B cell (primary cell): Measurements from ENCODE around the gene LSM14A. TPM values are rescaled to one million over a fixed set of nuclear protein-coding genes. Genes with fewer than 3 reads are reported as not detected.
A peak's percentile ranks its signal among the peaks of the same experiment; 100 is the strongest.
"Not testable (repeated sequence)": the region's sequence is repeated elsewhere in the genome, so short reads cannot be mapped to it uniquely, and the experiment has no call there.

Source experiments
- ATAC-seq: fragments of 200-7000 bp; cut with Tn5 transposase; one replicate; pipeline ENCODE4 v1.10.0; 2021; ENCODE audit warnings: low read depth, mild to moderate bottlenecking, moderate number of reproducible peaks, moderate library complexity
- CTCF ChIA-PET: fragments of 350-600 bp; sonication (Branson Sonifier 250); formaldehyde crosslinking; loops from one replicate; lab custom pipeline; 2021; ENCODE audit warnings: antibody characterized with exemption, inconsistent platforms; lab: Charles Lee
- POLR2A ChIA-PET: fragments of 350-600 bp; sonication (Branson Sonifier 250); formaldehyde crosslinking; loops from one replicate; lab custom pipeline; 2021; ENCODE audit warnings: antibody characterized with exemption; lab: Charles Lee
- DNase-seq: peaks from one replicate; pipeline ENCODE4 v3.0.0; 2013
- H2AFZ ChIP-seq: 2 replicates; pipeline ENCODE4 v1.6.1; 2012; ENCODE audit warnings: mild to moderate bottlenecking, low read depth, low read length; ENCODE audit not compliant: insufficient read depth, poor library complexity, severe bottlenecking
- H3K27ac ChIP-seq, 2 donors: 1 replicate in 1 of 2; 2 replicates in 1 of 2; pipeline ENCODE4 v1.5.1; 2012 to 2013; ENCODE audit warnings: low read length in 2 of 2, mild to moderate bottlenecking in 2 of 2, moderate library complexity in 1 of 2
- H3K27me3 ChIP-seq, 4 experiments: fragments of 200-600 bp in 1 of 4; sonication (generic) in 1 of 4; replicated peaks in 1 of 4; 1 replicate in 2 of 4; 2 replicates in 2 of 4; pipeline versions ENCODE4 v1.6.1 to v1.7.0; 2013 to 2016; ENCODE audit warnings: low read length in 3 of 4, mild to moderate bottlenecking in 2 of 4, mixed read lengths in 1 of 4, moderate library complexity in 1 of 4; ENCODE audit not compliant: insufficient read depth in 4 of 4, control insufficient read depth in 3 of 4; ENCODE audit errors: control extremely low read depth in 1 of 4
- H3K36me3 ChIP-seq, 2 experiments: replicated peaks in 1 of 2; 1 replicate in 1 of 2; 2 replicates in 1 of 2; pipeline versions ENCODE4 v1.6.1 to v1.7.1; 2013; ENCODE audit warnings: low read length in 1 of 2; ENCODE audit not compliant: insufficient read depth in 2 of 2, control insufficient read depth in 1 of 2; ENCODE audit errors: control extremely low read depth in 1 of 2, extremely low read depth in 1 of 2
- H3K4me1 ChIP-seq, 2 donors: fragments of 200-600 bp in 1 of 2; sonication (generic) in 1 of 2; 1 replicate in 1 of 2; 2 replicates in 1 of 2; pipeline versions ENCODE4 v1.5.1 to v1.6.1; 2013 to 2017; ENCODE audit warnings: low read length in 2 of 2; ENCODE audit not compliant: control insufficient read depth in 2 of 2, insufficient read depth in 2 of 2
- H3K4me2 ChIP-seq: replicated peaks from 2 replicates; pipeline ENCODE3; 2012; ENCODE audit warnings: mild to moderate bottlenecking, low read depth, low read length; ENCODE audit not compliant: poor library complexity, severe bottlenecking
- H3K4me3 ChIP-seq, 5 experiments: fragments of 200-600 bp in 1 of 5; sonication (generic) in 1 of 5; 1 replicate in 3 of 5; 2 replicates in 2 of 5; pipeline versions ENCODE4 v1.5.1 to v1.7.0; 2011 to 2016; ENCODE audit warnings: low read length in 4 of 5, mild to moderate bottlenecking in 4 of 5, low read depth in 2 of 5, control low read depth in 1 of 5, moderate library complexity in 1 of 5; ENCODE audit not compliant: insufficient read depth in 1 of 5; ENCODE audit errors: control extremely low read depth in 1 of 5, extremely low read depth in 1 of 5
- H3K79me2 ChIP-seq: fragments of 200-600 bp; sonication (generic); one replicate; pipeline ENCODE4 v1.6.0; 2016; ENCODE audit warnings: low read length; ENCODE audit not compliant: control insufficient read depth, insufficient read depth
- H3K9ac ChIP-seq: fragments of 200-600 bp; sonication (generic); 2 replicates; pipeline ENCODE4 v1.6.1; 2017; ENCODE audit warnings: mild to moderate bottlenecking, low read length, moderate library complexity
- H3K9me3 ChIP-seq, 3 donors: one replicate each; pipeline versions ENCODE4 v1.6.1 to v1.7.1; 2013; ENCODE audit warnings: low read length in 2 of 3; ENCODE audit not compliant: control insufficient read depth in 2 of 3, insufficient read depth in 1 of 3; ENCODE audit errors: control extremely low read depth in 1 of 3
- H4K20me1 ChIP-seq: 2 replicates; pipeline ENCODE4 v1.6.0; 2012; ENCODE audit warnings: mild to moderate bottlenecking, low read length; ENCODE audit not compliant: insufficient read depth, control insufficient read depth, poor library complexity, severe bottlenecking
- H3K27ac Mint-ChIP-seq: one replicate; pipeline ENCODE4 v1.8.0; 2021; ENCODE audit warnings: mixed read lengths
- H3K27me3 Mint-ChIP-seq: one replicate; pipeline ENCODE4 v1.8.0; 2021; ENCODE audit warnings: mixed read lengths
- H3K4me1 Mint-ChIP-seq: one replicate; pipeline ENCODE4 v1.8.0; 2021; ENCODE audit warnings: mixed read lengths
- H3K4me3 Mint-ChIP-seq: one replicate; pipeline ENCODE4 v1.8.0; 2021; ENCODE audit warnings: mixed read lengths
- H3K9me3 Mint-ChIP-seq: one replicate; pipeline ENCODE4 v1.8.0; 2022; ENCODE audit warnings: mixed read lengths; ENCODE audit not compliant: insufficient read depth
- EZH2 ChIP-seq: IDR thresholded peaks from 2 replicates; pipeline ENCODE4 v1.6.1; 2012; ENCODE audit warnings: borderline replicate concordance, low read depth, mild to moderate bottlenecking, moderate library complexity, low read length; ENCODE audit not compliant: insufficient read depth, poor library complexity, severe bottlenecking
- WGBS: methylation state at CpG from one replicate; pipeline ENCODE4 v1.1.5; 2013; ENCODE audit warnings: missing lambda C conversion rate; ENCODE audit not compliant: insufficient coverage; 5-methylcytosine and 5-hydroxymethylcytosine counted together
- intact Hi-C: fragments of 100-400 bp; cut with micrococcal nuclease; formaldehyde crosslinking; loops from one replicate; pipeline ENCODE4 v1.10.0; 2022
- polyA plus RNA-seq: library from polyadenylated mRNA; depleted of rRNA; stranded (reverse); fragments of >200 nt; gene quantifications from 2 replicates; pipeline ENCODE4 v1.2.3, GENCODE V29; 2012
- total RNA-seq, 2 donors: library from RNA; stranded (reverse); fragments of 120-200 nt in 1 of 2; gene quantifications; 1 replicate in 1 of 2; 2 replicates in 1 of 2; pipeline versions ENCODE4 v1.2.3 to v1.2.4, GENCODE V29; 2013 to 2022
- TF ChIP-seq, protein P1 (sequence below): fragments of 200-600 bp; IDR thresholded peaks from one replicate; pipeline ENCODE4 v1.8.0; 2022; ENCODE audit warnings: antibody characterized with exemption, mild to moderate bottlenecking

Gene LSM14A
- total and polyA plus RNA-seq, 2 donors (not counting 1 experiment from before 2014, with no cell fraction given): 90.7 to 163 TPM

DNA sequence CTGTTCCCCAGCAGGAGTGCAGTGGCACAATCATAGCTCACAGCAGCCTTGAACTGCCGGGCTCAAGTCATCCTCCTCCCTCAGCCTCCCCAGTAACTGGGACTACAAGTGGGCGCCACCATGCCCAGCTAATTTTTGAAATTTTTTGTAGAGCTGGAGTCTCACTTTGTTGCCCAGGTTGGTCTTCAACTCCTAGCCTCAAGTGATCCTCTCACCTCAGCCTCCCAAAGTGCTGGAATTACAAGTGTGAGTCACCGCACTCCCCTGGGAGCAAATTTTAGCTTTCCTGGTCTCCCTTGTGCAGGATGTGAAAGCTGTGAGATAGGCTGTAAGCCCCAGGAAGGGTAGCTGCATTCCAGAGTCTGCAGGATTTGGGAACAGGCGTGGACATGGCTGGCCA lies 76.6 kb downstream of the LSM14A start:
- Histone ChIP-seq H2AFZ (no peak overlapping the region), H3K4me1 (peaks cover 5 to 8% of the 10 kb centered on the region in 2 donors), H3K9ac (no peak overlapping the region), H3K36me3 (no peaks in the 10 kb centered on the region), H3K4me2 (no peak overlapping the region), H3K4me3 (no peak overlapping the region), H4K20me1 (no peaks in the 10 kb centered on the region), H3K9me3 (no peaks in the 10 kb centered on the region), H3K79me2 (peaks cover 5% of the 10 kb centered on the region), H3K27ac (no peak overlapping the region), H3K27me3 (no peaks in the 10 kb centered on the region)
- TF ChIP-seq, protein P1, sequence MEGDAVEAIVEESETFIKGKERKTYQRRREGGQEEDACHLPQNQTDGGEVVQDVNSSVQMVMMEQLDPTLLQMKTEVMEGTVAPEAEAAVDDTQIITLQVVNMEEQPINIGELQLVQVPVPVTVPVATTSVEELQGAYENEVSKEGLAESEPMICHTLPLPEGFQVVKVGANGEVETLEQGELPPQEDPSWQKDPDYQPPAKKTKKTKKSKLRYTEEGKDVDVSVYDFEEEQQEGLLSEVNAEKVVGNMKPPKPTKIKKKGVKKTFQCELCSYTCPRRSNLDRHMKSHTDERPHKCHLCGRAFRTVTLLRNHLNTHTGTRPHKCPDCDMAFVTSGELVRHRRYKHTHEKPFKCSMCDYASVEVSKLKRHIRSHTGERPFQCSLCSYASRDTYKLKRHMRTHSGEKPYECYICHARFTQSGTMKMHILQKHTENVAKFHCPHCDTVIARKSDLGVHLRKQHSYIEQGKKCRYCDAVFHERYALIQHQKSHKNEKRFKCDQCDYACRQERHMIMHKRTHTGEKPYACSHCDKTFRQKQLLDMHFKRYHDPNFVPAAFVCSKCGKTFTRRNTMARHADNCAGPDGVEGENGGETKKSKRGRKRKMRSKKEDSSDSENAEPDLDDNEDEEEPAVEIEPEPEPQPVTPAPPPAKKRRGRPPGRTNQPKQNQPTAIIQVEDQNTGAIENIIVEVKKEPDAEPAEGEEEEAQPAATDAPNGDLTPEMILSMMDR: no peak
- no peak for TF ChIP-seq EZH2
- H3K27me3 Mint-ChIP-seq: no peaks in the 10 kb centered on the region
- no peak overlapping the region for H3K4me3 Mint-ChIP-seq
- H3K27ac Mint-ChIP-seq: no peak overlapping the region
- H3K9me3 Mint-ChIP-seq: no peaks in the 10 kb centered on the region
- ChIA-PET CTCF (interaction anchor here (0.5 to 1.3 kb wide), 3 partner anchors 43 to 77 kb away, joined by 3 read pairs; no protein-coding TSS in a partner anchor), POLR2A (no interaction called here)
- intact Hi-C loops: no loop called here
- DNase-seq (no peak), ATAC-seq (no peak)
- 70% methylated on average over 3 of the region's 4 CpGs for WGBS
- H3K4me1 Mint-ChIP-seq: peaks cover 7% of the 10 kb centered on the region

DNA sequence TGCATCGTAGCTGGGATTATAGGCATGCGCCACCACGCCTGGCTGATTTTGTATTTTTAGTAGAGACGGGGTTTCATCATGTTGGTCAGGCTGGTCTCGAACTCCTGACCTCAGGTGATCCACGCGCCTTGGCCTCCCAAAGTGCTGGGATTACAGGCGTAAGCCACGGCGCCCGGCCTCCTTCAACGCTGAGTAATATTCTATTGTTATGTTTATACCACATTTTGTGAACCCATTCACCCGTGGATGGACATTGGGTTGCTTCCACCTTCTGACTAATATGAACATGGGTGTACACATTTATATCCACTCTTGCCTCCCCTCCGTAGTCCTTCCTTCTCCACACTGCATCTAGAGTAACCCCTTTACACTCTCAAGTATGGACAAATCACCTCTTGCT lies 80.9 kb downstream of the LSM14A start:
- Mint-ChIP-seq H3K4me3 (peak overlapping the region; percentile 95), H3K27ac (peak overlapping the region; percentile 97), H3K4me1 (peaks cover 27% of the 10 kb centered on the region)
- POLR2A ChIA-PET: interaction anchor here (0.7 kb wide), 1 partner anchor 17 kb away, joined by 5 read pairs; no protein-coding TSS in a partner anchor
- Histone ChIP-seq H3K9ac (peak overlapping the region; percentile 87), H3K4me2 (peak overlapping the region; percentile 84), H3K4me3 (peak overlapping the region in 1 of 5 experiments; percentile 86), H2AFZ (peak overlapping the region; percentile 86), H3K4me1 (peaks cover 13 to 22% of the 10 kb centered on the region in 2 donors), H3K79me2 (peaks cover 44% of the 10 kb centered on the region)
- H3K36me3 ChIP-seq, DNase-seq, ATAC-seq, CTCF ChIA-PET, H4K20me1 ChIP-seq, H3K27me3 ChIP-seq, H3K9me3 Mint-ChIP-seq, H3K9me3 ChIP-seq, H3K27ac ChIP-seq, H3K27me3 Mint-ChIP-seq: not testable (repeated sequence)
- WGBS: 89% methylated on average over 5 of the region's 14 CpGs
- intact Hi-C loops: loop anchor here (5.0 to 10.0 kb wide), 2 partner anchors 78 to 84 kb away; partner anchors contain the start of gene LSM14A

DNA sequence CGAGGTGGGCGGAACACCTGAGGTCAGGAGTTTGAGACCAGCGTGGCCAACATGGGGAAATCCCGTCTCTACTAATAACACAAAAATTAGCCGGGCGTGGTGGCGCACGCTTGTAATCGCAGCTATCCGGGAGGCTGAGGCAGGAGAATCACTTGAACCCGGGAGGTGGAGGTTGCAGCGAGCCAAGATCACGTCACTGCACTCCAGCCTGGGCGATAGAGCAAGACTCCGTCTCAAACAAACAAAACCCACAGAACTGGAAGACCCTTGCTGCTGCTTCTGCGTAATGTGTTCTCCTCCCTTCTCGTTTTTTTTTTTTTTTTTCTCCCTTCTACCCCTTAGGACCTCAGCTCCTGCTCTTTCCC lies 81.4 kb downstream of the LSM14A start:
- H3K27ac Mint-ChIP-seq: peak overlapping the region; percentile 97
- H3K36me3 ChIP-seq, H3K27me3 ChIP-seq, H3K27me3 Mint-ChIP-seq, CTCF ChIA-PET, H4K20me1 ChIP-seq, DNase-seq, H3K9me3 ChIP-seq, ATAC-seq, H3K9me3 Mint-ChIP-seq: not testable (repeated sequence)
- H3K9ac ChIP-seq: peak overlapping the region; percentile 87
- peak overlapping the region; percentile 84 for H3K4me2 ChIP-seq
- peak overlapping the region; percentile 91 to 92 for H3K27ac ChIP-seq
- peaks cover 13 to 22% of the 10 kb centered on the region in 2 donors for H3K4me1 ChIP-seq
- peak overlapping the region; percentile 86 for H2AFZ ChIP-seq
- intact Hi-C loops: loop anchor here (1.0 to 10.0 kb wide), 3 partner anchors 17 to 84 kb away; partner anchors contain the start of gene LSM14A
- H3K79me2 ChIP-seq: peaks cover 49% of the 10 kb centered on the region
- WGBS: 53% methylated on average over 16 of the region's 17 CpGs
- peak overlapping the region; percentile 95 for H3K4me3 Mint-ChIP-seq
- peaks cover 28% of the 10 kb centered on the region for H3K4me1 Mint-ChIP-seq
- POLR2A ChIA-PET: interaction anchor here (0.6 to 0.8 kb wide), 3 partner anchors 16 to 80 kb away, joined by 3 to 5 read pairs (median 5); no protein-coding TSS in a partner anchor
- peak overlapping the region; percentile 83 to 93 (median 86) for H3K4me3 ChIP-seq
